Keratinocyte (primary cell): ENCODE data around the gene TBX3. TPM values are rescaled to one million over a fixed set of nuclear protein-coding genes. Genes with fewer than 3 reads are reported as not detected.

Experiments used
- DNase-seq: peaks from one replicate; pipeline ENCODE4 v3.0.0-alpha.2; 2011; ENCODE audit warnings: low read depth, missing footprints, low spot score
- FAIRE-seq: peaks from 2 replicates; lab custom pipeline; 2011; peaks lifted over from hg19 to GRCh38; lab: Jason Lieb, UNC
- H2AFZ ChIP-seq: 2 replicates; pipeline ENCODE4 v1.6.0; 2012; ENCODE audit warnings: low read length, control low read depth, inconsistent platforms; ENCODE audit not compliant: control insufficient read depth
- H3K27ac ChIP-seq: 2 replicates; pipeline ENCODE4 v1.5.1; 2011; ENCODE audit warnings: low read length; ENCODE audit not compliant: control insufficient read depth, insufficient read depth
- H3K27me3 ChIP-seq: 3 replicates; pipeline ENCODE4 v1.6.0; 2011; ENCODE audit warnings: low read length; ENCODE audit not compliant: control insufficient read depth, insufficient read depth; ENCODE audit errors: extremely low read depth
- H3K36me3 ChIP-seq, 2 experiments: 2 replicates in 1 of 2; 3 replicates in 1 of 2; pipeline ENCODE4 v1.5.1; 2011; ENCODE audit warnings: low read length in 2 of 2, mild to moderate bottlenecking in 1 of 2; ENCODE audit not compliant: control insufficient read depth in 2 of 2, insufficient read depth in 2 of 2; ENCODE audit errors: extremely low read depth in 1 of 2
- H3K4me1 ChIP-seq: 3 replicates; pipeline ENCODE4 v1.5.1; 2011; ENCODE audit warnings: low read length; ENCODE audit not compliant: control insufficient read depth, insufficient read depth; ENCODE audit errors: extremely low read depth
- H3K4me2 ChIP-seq: 3 replicates; pipeline ENCODE4 v1.6.0; 2011; ENCODE audit warnings: low read depth, low read length; ENCODE audit not compliant: control insufficient read depth, insufficient read depth; ENCODE audit errors: extremely low read depth
- H3K4me3 ChIP-seq, 3 experiments: fragments of 200-600 bp in 1 of 3; sonication (generic) in 1 of 3; 2 replicates in 2 of 3; 3 replicates in 1 of 3; pipeline ENCODE4 v1.5.1; 2011 to 2016; ENCODE audit warnings: low read length in 3 of 3, mild to moderate bottlenecking in 3 of 3, control low read depth in 2 of 3, inconsistent platforms in 1 of 3, low read depth in 1 of 3, mixed read lengths in 1 of 3, mixed run types in 1 of 3, moderate library complexity in 1 of 3; ENCODE audit not compliant: control insufficient read depth in 2 of 3, insufficient read depth in 2 of 3; ENCODE audit errors: extremely low read depth in 1 of 3
- H3K79me2 ChIP-seq: 2 replicates; pipeline ENCODE4 v1.6.0; 2012; ENCODE audit warnings: low read length; ENCODE audit not compliant: control insufficient read depth, insufficient read depth
- H3K9ac ChIP-seq: 3 replicates; pipeline ENCODE4 v1.6.0; 2011; ENCODE audit warnings: low read length; ENCODE audit not compliant: control insufficient read depth, insufficient read depth; ENCODE audit errors: extremely low read depth
- H3K9me1 ChIP-seq: 3 replicates; pipeline ENCODE4 v1.6.0; 2011; ENCODE audit warnings: low read length; ENCODE audit not compliant: control insufficient read depth, insufficient read depth; ENCODE audit errors: extremely low read depth
- H3K9me3 ChIP-seq: 2 replicates; pipeline ENCODE4 v1.5.1; 2012; ENCODE audit warnings: low read depth, low read length; ENCODE audit not compliant: control insufficient read depth
- H4K20me1 ChIP-seq: 3 replicates; pipeline ENCODE4 v1.6.0; 2011; ENCODE audit warnings: low read length; ENCODE audit not compliant: control insufficient read depth, insufficient read depth; ENCODE audit errors: extremely low read depth
- CTCF ChIP-seq, 3 experiments: IDR thresholded peaks in 1 of 3; conservative IDR thresholded peaks in 1 of 3; optimal IDR thresholded peaks in 1 of 3; 2 replicates in 2 of 3; 3 replicates in 1 of 3; pipeline versions ENCODE3 to v1.5.1; 2011; ENCODE audit warnings: low read length in 3 of 3, mild to moderate bottlenecking in 3 of 3, moderate library complexity in 2 of 3, control low read depth in 1 of 3, inconsistent platforms in 1 of 3; ENCODE audit not compliant: insufficient read depth in 2 of 3; ENCODE audit errors: extremely low read depth in 1 of 3
- EZH2 ChIP-seq: IDR thresholded peaks from one replicate; pipeline ENCODE4 v1.6.1; 2012; ENCODE audit warnings: inconsistent platforms, mild to moderate bottlenecking, low read length, moderate library complexity
- dilution Hi-C: fragments of 300-500 bp; cut with MboI; formaldehyde crosslinking; loops from one replicate; pipeline ENCODE4 v1.7.0; 2020; ENCODE audit warnings: low sequenced_read_pairs; ENCODE audit not compliant: extremely low pct_ligation_motif_present
- polyA plus RNA-seq, 5 experiments: library from polyadenylated mRNA; depleted of rRNA in 3 of 5; stranded (reverse) in 3 of 5; stranded (forward) in 1 of 5; unstranded in 1 of 5; fragments of >200 nt; gene quantifications; 1 replicate in 1 of 5; 2 replicates in 3 of 5; 3 replicates in 1 of 5; pipeline versions ENCODE4 v1.2.1 to v1.2.3, GENCODE V29; 2011 to 2012; ENCODE audit warnings: missing spikeins in 2 of 5, low read depth in 1 of 5, low replicate concordance in 1 of 5

TBX3 gene
- polyA plus RNA-seq, 1 donor (not counting 4 experiments of a cell fraction or from before 2014, with no cell fraction given), result 7.8 TPM

GRCh38 chr12:114669401-114670290 lies 14.3 kb downstream of the TBX3 start:
- Histone ChIP-seq H3K9me1 (no peaks in the 10 kb centered on the region), H3K4me3 (no peak overlapping the region), H3K27me3 (peaks cover 22% of the 10 kb centered on the region), H3K9ac (no peak overlapping the region), H3K9me3 (no peaks in the 10 kb centered on the region), H3K79me2 (no peaks in the 10 kb centered on the region), H2AFZ (no peak overlapping the region), H3K36me3 (peaks cover 0 to 13% of the 10 kb centered on the region in 2 experiments), H4K20me1 (no peaks in the 10 kb centered on the region), H3K27ac (no peak overlapping the region), H3K4me2 (no peak overlapping the region), H3K4me1 (peaks cover 5% of the 10 kb centered on the region)
- dilution Hi-C loops, result no loop called here
- FAIRE-seq, result no peak
- no peak for DNase-seq
- TF ChIP-seq CTCF (optimal IDR thresholded peaks at IDR 0.05 in 1 of 3, IDR thresholded peaks at IDR 0.05 in 1 of 3, conservative IDR thresholded peaks at IDR 0.05 in 1 of 3; ENCODE audit: extremely low read depth in 1 of 3, insufficient read depth in 2 of 3, low read length in 3 of 3) (no peak), EZH2 (no peak)

- TF ChIP-seq CTCF (optimal IDR thresholded peaks at IDR 0.05 in 1 of 3, IDR thresholded peaks at IDR 0.05 in 1 of 3, conservative IDR thresholded peaks at IDR 0.05 in 1 of 3; ENCODE audit: extremely low read depth in 1 of 3, insufficient read depth in 2 of 3, low read length in 3 of 3) (no peak), EZH2 (no peak)
- no peaks in the 10 kb centered on the region for H4K20me1 ChIP-seq
- H3K27me3 ChIP-seq, result peaks cover 23% of the 10 kb centered on the region
- H3K9ac ChIP-seq, result no peak overlapping the region
- H3K4me3 ChIP-seq, result peak overlapping the region in 1 of 3 experiments; percentile 37
- peaks cover 0 to 12% of the 10 kb centered on the region in 2 experiments for H3K36me3 ChIP-seq
- H3K79me2 ChIP-seq, result no peaks in the 10 kb centered on the region
- FAIRE-seq (no peak), DNase-seq (no peak)
- no peaks in the 10 kb centered on the region for H3K9me3 ChIP-seq
- dilution Hi-C loops, result no loop called here
- H3K4me2 ChIP-seq, result no peak overlapping the region
- H3K27ac ChIP-seq, result no peak overlapping the region
- H2AFZ ChIP-seq, result no peak overlapping the region
- peaks cover 5% of the 10 kb centered on the region for H3K4me1 ChIP-seq
- H3K9me1 ChIP-seq, result no peaks in the 10 kb centered on the region
Observed at GRCh38 chr12:114668886-114669288, 15.1 kb downstream of the TBX3 start.
